ENCODE results near the gene ZNF385D. TPM values are rescaled to one million over a fixed set of nuclear protein-coding genes. Genes with fewer than 3 reads are reported as not detected.

ZNF385D gene
- total RNA-seq, 1 donor from 2014 or later, result not detected

- no peak for ATAC-seq (ENCODE audit: low read depth)
Measured at GRCh38 chr3:21644268-21644667, 106.7 kb downstream of the ZNF385D start.

DNA sequence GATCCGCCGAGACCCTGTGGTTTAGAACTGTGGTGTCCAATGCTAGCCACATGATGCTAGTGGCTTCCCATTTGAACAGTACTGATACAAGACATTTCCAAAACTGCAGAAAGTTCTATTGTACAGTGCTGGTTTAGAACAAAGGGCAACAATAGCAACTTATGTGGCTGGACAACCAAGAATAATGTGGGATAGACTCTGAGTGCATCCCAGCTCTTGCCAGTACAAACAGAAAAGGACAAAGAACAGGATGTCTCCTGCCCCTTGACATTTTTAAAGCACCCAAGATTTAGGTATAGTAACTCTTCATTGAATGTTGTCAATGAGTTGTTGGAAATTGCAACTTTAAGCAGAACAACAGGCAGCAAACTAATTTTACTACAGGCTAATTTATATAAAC, 107.3 kb downstream of the ZNF385D start:
- H3K4me1 Mint-ChIP-seq, result no peaks in the 10 kb centered on the region
- CTCF ChIA-PET, result no interaction called here
- intact Hi-C loops (cut with micrococcal nuclease), result no loop called here
- no peak for DNase-seq
- H3K27ac Mint-ChIP-seq, result no peak overlapping the region
- TF ChIP-seq CTCF (IDR thresholded peaks at IDR 0.05), result no peak
- peaks cover 7% of the 10 kb centered on the region for H3K9me3 Mint-ChIP-seq
- POLR2A ChIA-PET, result no interaction called here
- H3K36me3 Mint-ChIP-seq (ENCODE audit: low read depth), result no peaks in the 10 kb centered on the region
- H3K27me3 Mint-ChIP-seq, result no peaks in the 10 kb centered on the region
- no peak for ATAC-seq (ENCODE audit: low read depth)
- H3K4me3 Mint-ChIP-seq, result no peak overlapping the region

More at GRCh38 chr3:21644268-21644667, 106.7 kb downstream of the ZNF385D start:
- no peak for DNase-seq
- CTCF ChIA-PET, result no interaction called here
- POLR2A ChIA-PET, result no interaction called here
- peaks cover 7% of the 10 kb centered on the region for H3K9me3 Mint-ChIP-seq
- TF ChIP-seq CTCF (IDR thresholded peaks at IDR 0.05), result no peak
- H3K27ac Mint-ChIP-seq, result no peak overlapping the region
- intact Hi-C loops (cut with micrococcal nuclease), result no loop called here
- H3K4me1 Mint-ChIP-seq, result no peaks in the 10 kb centered on the region
- H3K27me3 Mint-ChIP-seq, result no peaks in the 10 kb centered on the region
- H3K36me3 Mint-ChIP-seq (ENCODE audit: low read depth), result no peaks in the 10 kb centered on the region
- H3K4me3 Mint-ChIP-seq, result no peak overlapping the region

DNA sequence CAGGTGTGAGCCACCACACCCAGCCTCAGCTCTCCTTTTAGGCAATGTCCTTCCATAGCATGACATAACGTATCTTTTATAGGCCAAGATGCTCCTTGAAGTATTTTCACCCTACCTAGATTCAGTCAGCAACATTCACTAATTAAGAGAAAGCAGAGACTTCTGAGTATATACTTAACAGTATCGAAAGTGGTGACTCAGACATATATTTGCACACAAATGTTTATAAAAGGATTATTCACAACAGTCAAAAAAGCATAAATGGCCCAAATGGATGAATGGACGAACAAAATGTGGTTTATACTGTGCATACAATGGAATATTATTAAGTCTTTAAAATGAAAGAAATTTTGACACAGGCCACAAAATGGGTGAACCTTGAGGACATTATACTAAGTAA, 108.6 kb downstream of the ZNF385D start:
- no peak overlapping the region for H3K4me3 Mint-ChIP-seq
- ChIA-PET CTCF (no interaction called here), POLR2A (no interaction called here)
- H3K4me1 Mint-ChIP-seq, result no peaks in the 10 kb centered on the region
- no peaks in the 10 kb centered on the region for H3K36me3 Mint-ChIP-seq (ENCODE audit: low read depth)
- H3K27me3 Mint-ChIP-seq, result no peaks in the 10 kb centered on the region
- intact Hi-C loops (cut with micrococcal nuclease), result no loop called here
- DNase-seq (no peak), ATAC-seq (ENCODE audit: low read depth) (no peak)
- H3K9me3 Mint-ChIP-seq, result peaks cover 3% of the 10 kb centered on the region
- no peak overlapping the region for H3K27ac Mint-ChIP-seq
- TF ChIP-seq CTCF (IDR thresholded peaks at IDR 0.05), result no peak

DNA sequence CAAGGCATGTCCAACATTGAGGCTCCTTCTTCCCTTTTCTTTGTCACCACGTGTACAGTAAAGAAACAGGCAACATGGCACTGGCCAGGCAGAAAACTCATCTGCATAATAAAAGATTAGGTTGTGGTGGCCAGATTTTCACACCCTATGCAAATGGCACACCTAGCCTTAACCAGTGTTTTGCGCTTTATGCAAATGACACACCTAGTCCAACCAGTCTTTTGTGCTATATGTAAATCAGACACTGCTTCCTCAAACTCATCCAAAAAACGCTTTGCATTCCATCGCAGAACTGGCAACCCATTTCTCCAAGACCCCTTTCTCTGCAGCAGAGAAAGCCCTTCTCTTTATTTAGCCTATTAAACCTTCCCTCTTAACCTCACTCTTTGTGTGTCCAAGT, 109.1 kb downstream of the ZNF385D start:
- POLR2A ChIA-PET, result no interaction called here

GRCh38 chr3:21638488-21638887, 112.5 kb downstream of the ZNF385D start:
- Mint-ChIP-seq H3K4me1 (no peaks in the 10 kb centered on the region), H3K27me3 (no peaks in the 10 kb centered on the region), H3K36me3 (ENCODE audit: low read depth) (no peaks in the 10 kb centered on the region), H3K4me3 (no peak overlapping the region), H3K9me3 (peaks cover 4% of the 10 kb centered on the region), H3K27ac (no peak overlapping the region)
- no peak for DNase-seq
- POLR2A ChIA-PET, result no interaction called here
- CTCF ChIA-PET, result no interaction called here
- no peak for TF ChIP-seq CTCF (IDR thresholded peaks at IDR 0.05)
- intact Hi-C loops (cut with micrococcal nuclease), result no loop called here
- ATAC-seq (ENCODE audit: low read depth), result no peak

More for the DNA sequence above, 109.1 kb downstream of the ZNF385D start:
- intact Hi-C loops (cut with micrococcal nuclease), result no loop called here
- no peak for TF ChIP-seq CTCF (IDR thresholded peaks at IDR 0.05)
- Mint-ChIP-seq H3K27ac (no peak overlapping the region), H3K9me3 (peaks cover 3% of the 10 kb centered on the region), H3K27me3 (no peaks in the 10 kb centered on the region), H3K4me3 (no peak overlapping the region), H3K36me3 (ENCODE audit: low read depth) (no peaks in the 10 kb centered on the region), H3K4me1 (no peaks in the 10 kb centered on the region)
- ATAC-seq (ENCODE audit: low read depth) (no peak), DNase-seq (no peak)
- CTCF ChIA-PET, result no interaction called here

Data from activated B cell treated with CpG ODN at 0.5 μM for 24 hours (primary cell).